GM19463 (cell line): ENCODE measurements around the gene SLC27A2.
"Not testable (repeated sequence)": the region's sequence is repeated elsewhere in the genome, so short reads cannot be mapped to it uniquely, and the experiment has no call there.

Experiments used
- ATAC-seq: cut with Tn5 transposase; IDR thresholded peaks from one replicate; pipeline ENCODE4 v1.9.1; 2021; ENCODE audit warnings: mild to moderate bottlenecking, moderate library complexity; ENCODE audit not compliant: unreplicated experiment

SLC27A2 gene

GRCh38 chr15:50181969-50182218, at the start of gene SLC27A2:
TSS of gene SLC27A2 (plus strand) at chr15:50182196. CDS start at chr15:50182428, 232 bp downstream.
- ATAC-seq, result peak; percentile 66

DNA sequence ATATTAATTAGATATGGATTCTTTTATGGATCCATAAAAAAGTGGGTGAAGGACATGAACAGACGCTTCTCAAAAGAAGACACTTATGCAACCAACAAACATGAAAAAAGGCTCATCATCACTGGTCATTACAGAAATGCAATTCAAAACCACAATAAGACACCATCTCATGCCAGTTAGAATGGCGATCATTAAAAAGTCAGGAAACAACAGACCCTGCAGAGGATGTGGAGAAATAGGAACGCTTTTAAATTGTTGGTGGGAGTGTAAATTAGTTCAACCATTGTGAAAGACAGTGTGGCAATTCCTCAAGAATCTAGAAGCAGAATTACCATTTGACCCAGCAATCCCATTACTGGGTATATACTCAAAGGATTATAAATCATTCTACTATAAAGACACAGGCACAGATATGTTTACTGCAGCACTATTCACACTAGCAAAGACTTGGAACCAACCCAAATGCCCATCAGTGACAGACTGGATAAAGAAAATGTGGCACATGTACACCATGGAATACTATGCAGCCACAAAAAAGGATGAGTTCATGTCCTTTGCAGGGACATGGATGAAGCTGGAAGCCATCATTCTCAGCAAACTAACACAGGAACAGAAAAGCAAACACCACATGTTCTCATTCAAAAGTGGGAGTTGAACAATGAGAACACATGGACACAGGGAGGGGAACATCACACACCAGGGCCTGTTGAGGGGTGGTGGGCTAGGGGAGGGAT, 49.6 kb upstream of the SLC27A2 start:
- not testable (repeated sequence) for ATAC-seq

GRCh38 chr15:50134524-50135024, 47.4 kb upstream of the SLC27A2 start:
- ATAC-seq, result peak; percentile 79

DNA sequence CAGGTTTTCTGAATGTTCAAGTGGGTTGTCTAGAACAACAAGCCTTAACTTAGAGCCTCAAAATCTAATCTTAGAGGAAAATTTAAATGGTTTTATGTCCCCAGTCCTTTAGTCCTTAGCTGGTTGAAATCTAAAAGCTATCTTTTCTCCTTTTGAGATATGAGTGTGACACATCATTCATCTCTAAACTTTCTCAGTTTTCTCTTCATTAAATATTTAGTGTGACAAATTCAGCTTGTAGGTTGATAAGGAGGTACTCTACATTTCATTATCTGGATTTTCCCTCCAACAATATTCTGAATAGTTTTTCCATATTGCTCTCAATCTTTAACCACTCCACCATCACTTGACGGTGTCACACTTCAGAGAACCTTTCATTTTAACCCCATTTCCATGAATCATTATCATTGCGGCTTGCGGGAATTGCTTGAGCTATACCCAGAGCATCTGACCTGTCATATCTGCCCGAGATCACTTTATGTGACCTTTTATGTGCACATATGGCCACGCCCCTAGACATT, 46.9 kb upstream of the SLC27A2 start:
- ATAC-seq, result peak; percentile 77

GRCh38 chr15:50137330-50137761, 44.6 kb upstream of the SLC27A2 start:
- no peak for ATAC-seq

GRCh38 chr15:50137893-50138292, 44.1 kb upstream of the SLC27A2 start:
- ATAC-seq, result no peak

DNA sequence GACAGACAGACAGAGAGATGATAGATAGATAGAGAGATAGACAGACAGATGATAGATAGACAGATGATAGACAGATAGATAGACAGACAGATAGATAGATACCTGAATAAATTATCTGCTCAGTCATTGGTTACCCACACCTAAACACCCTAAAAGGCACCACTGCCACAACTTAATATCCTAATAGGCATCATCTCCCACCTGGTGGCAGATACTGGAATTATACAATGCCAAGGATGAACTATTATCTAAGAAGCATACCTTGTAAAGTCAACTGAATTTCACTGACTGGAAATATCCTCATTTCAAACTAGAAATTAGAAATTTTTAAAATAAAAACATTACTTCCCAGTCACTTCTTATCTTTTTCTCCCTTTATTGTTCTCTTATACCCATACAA, 43.6 kb upstream of the SLC27A2 start:
- ATAC-seq, result no peak

DNA sequence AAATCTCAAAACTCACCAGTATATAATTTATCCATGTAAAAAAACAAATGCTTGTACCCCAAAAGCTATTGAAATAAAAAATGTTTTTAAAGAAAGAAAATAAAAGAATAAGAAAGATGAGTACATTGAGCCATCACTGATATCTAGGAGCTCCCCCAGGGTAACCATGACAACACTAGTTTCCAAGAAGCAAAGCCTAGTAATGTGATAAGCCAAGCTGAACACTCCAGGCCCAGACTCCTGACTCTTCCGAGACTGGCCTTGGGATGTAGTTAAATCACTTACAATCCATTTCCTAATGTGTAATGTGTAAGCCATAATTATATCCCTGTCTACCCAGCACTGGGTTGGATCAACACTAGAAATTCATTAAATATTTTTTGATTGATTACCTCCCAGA, 41.9 kb upstream of the SLC27A2 start:
- no peak for ATAC-seq

- no peak for ATAC-seq
Measured at GRCh38 chr15:50140983-50141382, 41.0 kb upstream of the SLC27A2 start.

GRCh38 chr15:50141856-50142255, 40.1 kb upstream of the SLC27A2 start:
- no peak for ATAC-seq

- ATAC-seq, result no peak
Measured at GRCh38 chr15:50143255-50143860, 38.6 kb upstream of the SLC27A2 start.

- no peak for ATAC-seq
Measured at GRCh38 chr15:50144341-50145120, 37.5 kb upstream of the SLC27A2 start.

GRCh38 chr15:50145451-50145872, 36.5 kb upstream of the SLC27A2 start:
- ATAC-seq, result no peak

DNA sequence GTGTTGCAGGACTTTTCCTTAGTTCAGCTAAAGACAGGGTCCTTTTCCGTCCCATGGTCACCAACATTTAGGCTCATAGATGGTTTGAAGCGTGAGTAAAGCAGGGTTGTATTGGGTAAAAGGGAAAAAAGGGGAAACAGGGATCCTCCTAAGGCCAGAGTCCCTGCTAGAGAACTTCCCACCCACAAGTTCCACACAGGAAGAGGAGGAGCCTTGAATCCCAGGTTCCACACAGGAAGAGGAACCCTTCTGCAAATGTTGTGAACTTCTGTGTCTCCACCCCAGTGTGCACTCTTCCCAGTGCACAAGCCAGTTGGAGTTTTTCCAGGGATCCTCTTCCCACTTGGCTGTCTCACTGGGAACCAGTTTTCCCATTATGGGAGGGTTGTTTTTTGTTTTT, 35.4 kb upstream of the SLC27A2 start:
- ATAC-seq, result no peak

- ATAC-seq, result no peak
Measured at GRCh38 chr15:50148362-50148963, 33.5 kb upstream of the SLC27A2 start.

DNA sequence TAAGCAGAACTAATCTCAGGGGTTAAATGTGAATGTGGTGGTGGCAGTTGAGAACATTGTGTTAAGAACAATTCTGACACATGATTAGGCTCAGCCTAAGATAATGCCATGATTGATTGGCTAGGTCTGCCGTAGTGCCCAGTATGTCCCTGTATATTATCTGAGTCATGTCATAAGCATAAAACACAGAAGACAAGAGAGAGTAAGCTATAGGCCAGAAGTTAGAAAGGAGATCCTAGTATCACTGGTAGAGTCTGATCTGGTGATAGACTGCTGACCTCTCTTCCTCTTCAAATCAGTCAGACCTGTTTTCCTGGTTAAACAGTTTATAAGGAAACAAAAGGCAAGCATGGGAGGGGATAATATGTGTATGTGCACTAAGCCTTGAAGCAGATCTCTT, 32.9 kb upstream of the SLC27A2 start:
- ATAC-seq, result no peak

DNA sequence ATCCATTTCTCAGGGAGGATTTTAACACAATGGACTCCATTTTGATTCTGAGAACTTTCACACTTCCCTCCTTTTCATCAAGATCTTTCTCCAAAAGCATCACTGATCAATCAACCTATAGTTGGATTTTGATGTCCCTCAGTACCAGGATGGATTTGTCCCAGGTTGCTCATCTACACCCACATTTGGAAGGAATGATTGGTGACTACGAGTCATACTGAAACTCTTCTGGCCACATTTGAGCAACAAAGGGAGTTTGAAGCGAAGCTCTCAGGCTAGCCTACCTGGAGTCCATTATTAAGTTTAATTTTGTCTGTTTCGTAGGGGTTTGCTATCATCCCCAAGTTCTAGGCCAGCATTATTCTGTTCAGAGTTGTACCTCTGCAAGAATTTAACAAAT, 31.6 kb upstream of the SLC27A2 start:
- peak; percentile 47 for ATAC-seq

GRCh38 chr15:50150851-50151250, 31.1 kb upstream of the SLC27A2 start:
- ATAC-seq, result no peak

DNA sequence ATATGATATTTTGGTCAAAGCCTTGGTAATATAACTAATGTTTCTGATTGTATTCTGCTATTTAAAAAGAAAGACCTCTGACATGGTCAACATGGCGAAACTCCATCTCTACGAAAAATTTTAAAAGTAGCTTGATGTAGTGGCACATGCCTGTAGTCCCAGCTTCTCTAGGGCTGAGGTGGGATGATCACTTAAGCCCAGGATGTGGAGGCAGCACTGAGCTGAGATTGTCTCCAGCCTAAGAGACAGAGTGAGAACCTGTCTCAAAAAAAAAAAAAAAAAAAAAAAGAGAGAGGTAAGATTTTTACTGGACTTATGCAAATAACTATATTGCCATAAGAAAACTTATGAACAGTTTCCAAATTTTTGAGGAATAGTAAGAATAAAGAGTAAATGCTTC, 30.5 kb upstream of the SLC27A2 start:
- ATAC-seq, result no peak

- ATAC-seq, result not testable (repeated sequence)
Measured at GRCh38 chr15:50158236-50158635, 23.8 kb upstream of the SLC27A2 start.
